GM12878 (cell line): ENCODE measurements around the gene MCOLN3.

Source experiments
- CHD4 ChIP-seq: fragments of 200-600 bp; sonication (generic); IDR thresholded peaks from 2 replicates; pipeline ENCODE4 v1.6.1; 2016; ENCODE audit warnings: mild to moderate bottlenecking
- EP300 ChIP-seq, 2 experiments: fragments of 150-350 bp in 1 of 2; IDR thresholded peaks; 2 replicates each; pipeline ENCODE4 v1.6.1; 2011 to 2012; ENCODE audit warnings: low read depth in 2 of 2, low read length in 2 of 2, borderline replicate concordance in 1 of 2, improper control_type of control experiment in 1 of 2, inconsistent platforms in 1 of 2; ENCODE audit not compliant: control insufficient read depth in 1 of 2
- EZH2 ChIP-seq: IDR thresholded peaks from 2 replicates; pipeline ENCODE4 v1.6.1; 2012; ENCODE audit warnings: low read depth, mild to moderate bottlenecking, control low read depth, inconsistent platforms, low read length, borderline replicate concordance; ENCODE audit not compliant: control insufficient read depth
- NFXL1 ChIP-seq: fragments of 450-650 bp; IDR thresholded peaks from 2 replicates; pipeline ENCODE4 v1.6.1; 2017; ENCODE audit warnings: antibody characterized with exemption, mild to moderate bottlenecking, borderline replicate concordance
- POLR2A ChIP-seq: IDR thresholded peaks from 2 replicates; pipeline ENCODE4 v1.6.1; 2011; ENCODE audit warnings: low read depth, mild to moderate bottlenecking, low read length
- POLR2AphosphoS5 ChIP-seq: IDR thresholded peaks from 2 replicates; pipeline ENCODE4 v1.6.1; 2011; ENCODE audit warnings: mild to moderate bottlenecking, low read length, inconsistent platforms
- POU2F2 ChIP-seq: IDR thresholded peaks from 3 replicates; pipeline ENCODE4 v1.6.1; 2011; ENCODE audit warnings: low read depth, mild to moderate bottlenecking, low read length, borderline replicate concordance
- RAD21 ChIP-seq: IDR thresholded peaks from 2 replicates; pipeline ENCODE4 v1.6.1; 2011; ENCODE audit warnings: mild to moderate bottlenecking, low read depth, low read length, moderate library complexity; ENCODE audit not compliant: insufficient read depth
- SUPT20H ChIP-seq: IDR thresholded peaks from 2 replicates; pipeline ENCODE4 v1.6.1; 2011; ENCODE audit warnings: low read depth, mild to moderate bottlenecking, low read length, moderate library complexity, borderline replicate concordance; ENCODE audit not compliant: control insufficient read depth
- TARDBP ChIP-seq: IDR thresholded peaks from 2 replicates; pipeline ENCODE4 v1.6.1; 2016; ENCODE audit warnings: borderline replicate concordance
- TF ChIP-seq, protein P1 (sequence below): IDR thresholded peaks from 2 replicates; pipeline ENCODE4 v1.6.1; 2011; ENCODE audit warnings: low read depth, low read length, improper control_type of control experiment, borderline replicate concordance
- TF ChIP-seq, protein P2 (sequence below): fragments of 150-350 bp; IDR thresholded peaks from 2 replicates; pipeline ENCODE4 v1.6.1; 2016; ENCODE audit warnings: low read depth, low read length
- TF ChIP-seq, protein P3 (sequence below), 3 experiments: IDR thresholded peaks in 2 of 3; conservative IDR thresholded peaks in 1 of 3; 2 replicates each; pipeline ENCODE4 v1.5.1; 2011; ENCODE audit warnings: low read depth in 3 of 3, low read length in 3 of 3, mild to moderate bottlenecking in 3 of 3, control low read depth in 2 of 3, moderate library complexity in 2 of 3, inconsistent platforms in 1 of 3, mixed read lengths in 1 of 3; ENCODE audit not compliant: control insufficient read depth in 2 of 3, insufficient read depth in 1 of 3; ENCODE audit errors: extremely low read depth in 1 of 3
- TF ChIP-seq, protein P4 (sequence below): fragments of 450-650 bp; IDR thresholded peaks from 2 replicates; pipeline ENCODE4 v1.6.1; 2017; ENCODE audit warnings: mild to moderate bottlenecking

DNA sequence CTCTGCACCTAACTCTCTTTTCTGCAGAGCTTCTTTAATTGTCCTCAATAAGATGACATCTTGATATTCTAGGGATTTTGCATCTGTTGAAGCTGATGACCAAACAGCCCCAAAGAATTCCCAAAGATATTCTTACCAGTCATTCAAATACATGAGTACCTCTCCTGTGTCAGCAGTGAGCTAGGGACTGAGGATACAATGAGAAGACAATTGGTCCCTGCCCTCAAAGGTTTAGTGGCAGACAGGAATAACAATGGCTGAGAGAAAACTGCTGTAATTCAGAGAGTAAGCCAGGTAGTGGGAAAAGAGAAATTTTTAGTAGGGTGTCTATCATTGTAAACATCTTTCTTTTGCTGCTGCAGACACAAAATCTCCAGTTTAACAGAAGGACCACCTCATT, 5.9 kb downstream of the MCOLN3 start:
- TF ChIP-seq, protein P1, sequence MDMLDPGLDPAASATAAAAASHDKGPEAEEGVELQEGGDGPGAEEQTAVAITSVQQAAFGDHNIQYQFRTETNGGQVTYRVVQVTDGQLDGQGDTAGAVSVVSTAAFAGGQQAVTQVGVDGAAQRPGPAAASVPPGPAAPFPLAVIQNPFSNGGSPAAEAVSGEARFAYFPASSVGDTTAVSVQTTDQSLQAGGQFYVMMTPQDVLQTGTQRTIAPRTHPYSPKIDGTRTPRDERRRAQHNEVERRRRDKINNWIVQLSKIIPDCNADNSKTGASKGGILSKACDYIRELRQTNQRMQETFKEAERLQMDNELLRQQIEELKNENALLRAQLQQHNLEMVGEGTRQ: no peak
- TF ChIP-seq EP300 (IDR thresholded peaks at IDR 0.05; ENCODE audit: borderline replicate concordance in 1 of 2, control insufficient read depth in 1 of 2, low read depth in 2 of 2, low read length in 2 of 2) (no peak), POLR2A (no peak), NFXL1 (no peak), TARDBP (no peak), EZH2 (no peak), RAD21 (no peak), POLR2AphosphoS5 (no peak), POU2F2 (no peak), CHD4 (no peak), SUPT20H (no peak)
- TF ChIP-seq, protein P2, sequence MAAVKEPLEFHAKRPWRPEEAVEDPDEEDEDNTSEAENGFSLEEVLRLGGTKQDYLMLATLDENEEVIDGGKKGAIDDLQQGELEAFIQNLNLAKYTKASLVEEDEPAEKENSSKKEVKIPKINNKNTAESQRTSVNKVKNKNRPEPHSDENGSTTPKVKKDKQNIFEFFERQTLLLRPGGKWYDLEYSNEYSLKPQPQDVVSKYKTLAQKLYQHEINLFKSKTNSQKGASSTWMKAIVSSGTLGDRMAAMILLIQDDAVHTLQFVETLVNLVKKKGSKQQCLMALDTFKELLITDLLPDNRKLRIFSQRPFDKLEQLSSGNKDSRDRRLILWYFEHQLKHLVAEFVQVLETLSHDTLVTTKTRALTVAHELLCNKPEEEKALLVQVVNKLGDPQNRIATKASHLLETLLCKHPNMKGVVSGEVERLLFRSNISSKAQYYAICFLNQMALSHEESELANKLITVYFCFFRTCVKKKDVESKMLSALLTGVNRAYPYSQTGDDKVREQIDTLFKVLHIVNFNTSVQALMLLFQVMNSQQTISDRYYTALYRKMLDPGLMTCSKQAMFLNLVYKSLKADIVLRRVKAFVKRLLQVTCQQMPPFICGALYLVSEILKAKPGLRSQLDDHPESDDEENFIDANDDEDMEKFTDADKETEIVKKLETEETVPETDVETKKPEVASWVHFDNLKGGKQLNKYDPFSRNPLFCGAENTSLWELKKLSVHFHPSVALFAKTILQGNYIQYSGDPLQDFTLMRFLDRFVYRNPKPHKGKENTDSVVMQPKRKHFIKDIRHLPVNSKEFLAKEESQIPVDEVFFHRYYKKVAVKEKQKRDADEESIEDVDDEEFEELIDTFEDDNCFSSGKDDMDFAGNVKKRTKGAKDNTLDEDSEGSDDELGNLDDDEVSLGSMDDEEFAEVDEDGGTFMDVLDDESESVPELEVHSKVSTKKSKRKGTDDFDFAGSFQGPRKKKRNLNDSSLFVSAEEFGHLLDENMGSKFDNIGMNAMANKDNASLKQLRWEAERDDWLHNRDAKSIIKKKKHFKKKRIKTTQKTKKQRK: no peak
- TF ChIP-seq, protein P3, sequence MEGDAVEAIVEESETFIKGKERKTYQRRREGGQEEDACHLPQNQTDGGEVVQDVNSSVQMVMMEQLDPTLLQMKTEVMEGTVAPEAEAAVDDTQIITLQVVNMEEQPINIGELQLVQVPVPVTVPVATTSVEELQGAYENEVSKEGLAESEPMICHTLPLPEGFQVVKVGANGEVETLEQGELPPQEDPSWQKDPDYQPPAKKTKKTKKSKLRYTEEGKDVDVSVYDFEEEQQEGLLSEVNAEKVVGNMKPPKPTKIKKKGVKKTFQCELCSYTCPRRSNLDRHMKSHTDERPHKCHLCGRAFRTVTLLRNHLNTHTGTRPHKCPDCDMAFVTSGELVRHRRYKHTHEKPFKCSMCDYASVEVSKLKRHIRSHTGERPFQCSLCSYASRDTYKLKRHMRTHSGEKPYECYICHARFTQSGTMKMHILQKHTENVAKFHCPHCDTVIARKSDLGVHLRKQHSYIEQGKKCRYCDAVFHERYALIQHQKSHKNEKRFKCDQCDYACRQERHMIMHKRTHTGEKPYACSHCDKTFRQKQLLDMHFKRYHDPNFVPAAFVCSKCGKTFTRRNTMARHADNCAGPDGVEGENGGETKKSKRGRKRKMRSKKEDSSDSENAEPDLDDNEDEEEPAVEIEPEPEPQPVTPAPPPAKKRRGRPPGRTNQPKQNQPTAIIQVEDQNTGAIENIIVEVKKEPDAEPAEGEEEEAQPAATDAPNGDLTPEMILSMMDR (IDR thresholded peaks at IDR 0.05 in 2 of 3, conservative IDR thresholded peaks at IDR 0.05 in 1 of 3; ENCODE audit: control insufficient read depth in 2 of 3, extremely low read depth in 1 of 3, insufficient read depth in 1 of 3, low read depth in 3 of 3, low read length in 3 of 3): no peak
- TF ChIP-seq, protein P4, sequence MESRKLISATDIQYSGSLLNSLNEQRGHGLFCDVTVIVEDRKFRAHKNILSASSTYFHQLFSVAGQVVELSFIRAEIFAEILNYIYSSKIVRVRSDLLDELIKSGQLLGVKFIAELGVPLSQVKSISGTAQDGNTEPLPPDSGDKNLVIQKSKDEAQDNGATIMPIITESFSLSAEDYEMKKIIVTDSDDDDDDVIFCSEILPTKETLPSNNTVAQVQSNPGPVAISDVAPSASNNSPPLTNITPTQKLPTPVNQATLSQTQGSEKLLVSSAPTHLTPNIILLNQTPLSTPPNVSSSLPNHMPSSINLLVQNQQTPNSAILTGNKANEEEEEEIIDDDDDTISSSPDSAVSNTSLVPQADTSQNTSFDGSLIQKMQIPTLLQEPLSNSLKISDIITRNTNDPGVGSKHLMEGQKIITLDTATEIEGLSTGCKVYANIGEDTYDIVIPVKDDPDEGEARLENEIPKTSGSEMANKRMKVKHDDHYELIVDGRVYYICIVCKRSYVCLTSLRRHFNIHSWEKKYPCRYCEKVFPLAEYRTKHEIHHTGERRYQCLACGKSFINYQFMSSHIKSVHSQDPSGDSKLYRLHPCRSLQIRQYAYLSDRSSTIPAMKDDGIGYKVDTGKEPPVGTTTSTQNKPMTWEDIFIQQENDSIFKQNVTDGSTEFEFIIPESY: no peak
